T-helper 1 cell treated with Interleukin-12 subunit alpha and Interleukin-12 subunit beta and Interleukin-4 antibody, amounts not matched to agents 30 μg/mL and 1 μg/mL, for 36 hours (primary cell): ENCODE data around the gene C16orf96.

Experiments
- H3K27ac Mint-ChIP-seq: one replicate; pipeline ENCODE4 v1.8.0; 2021; ENCODE audit warnings: mild to moderate bottlenecking, mixed read lengths
- H3K27me3 Mint-ChIP-seq: one replicate; pipeline ENCODE4 v1.8.0; 2021; ENCODE audit warnings: low read depth, mixed read lengths
- H3K36me3 Mint-ChIP-seq: one replicate; pipeline ENCODE4 v1.8.0; 2021; ENCODE audit warnings: low read depth, mixed read lengths
- H3K4me1 Mint-ChIP-seq: one replicate; pipeline ENCODE4 v1.8.0; 2021; ENCODE audit warnings: low read depth, mixed read lengths
- H3K4me3 Mint-ChIP-seq: one replicate; pipeline ENCODE4 v1.8.0; 2021; ENCODE audit warnings: mild to moderate bottlenecking, moderate library complexity, mixed read lengths
- H3K9me3 Mint-ChIP-seq: one replicate; pipeline ENCODE4 v1.8.0; 2021; ENCODE audit warnings: mixed read lengths

The C16orf96 gene

DNA sequence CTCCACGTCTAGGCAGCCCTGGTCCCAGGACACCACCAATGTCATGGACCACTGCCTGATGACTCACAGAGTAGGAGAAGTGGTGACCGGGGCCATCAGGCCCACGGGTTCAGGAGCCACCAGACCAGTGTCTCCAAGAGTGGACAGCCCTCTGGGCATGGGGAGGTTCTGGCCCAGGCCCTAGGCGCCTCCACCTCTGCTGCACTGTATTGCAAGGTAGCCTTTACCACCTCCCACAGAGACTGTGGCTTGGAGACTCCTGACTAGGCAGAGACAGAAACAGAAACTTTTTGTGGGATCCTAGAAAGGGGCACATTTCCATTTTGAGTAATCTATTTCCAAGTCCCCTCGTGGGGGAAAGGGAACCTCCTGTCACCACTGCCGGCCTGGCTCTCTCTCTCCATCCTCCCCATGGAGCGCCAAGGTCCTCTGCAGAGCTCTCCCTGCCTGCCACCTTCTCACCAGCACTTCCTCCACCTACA lies 20.5 kb upstream of the C16orf96 start:
- Mint-ChIP-seq H3K4me3 (peak overlapping the region; percentile 8), H3K4me1 (peaks cover 25% of the 10 kb centered on the region), H3K9me3 (peaks cover 8% of the 10 kb centered on the region), H3K27me3 (peaks cover 11% of the 10 kb centered on the region), H3K27ac (peak overlapping the region; percentile 32), H3K36me3 (peaks cover 26% of the 10 kb centered on the region)

DNA sequence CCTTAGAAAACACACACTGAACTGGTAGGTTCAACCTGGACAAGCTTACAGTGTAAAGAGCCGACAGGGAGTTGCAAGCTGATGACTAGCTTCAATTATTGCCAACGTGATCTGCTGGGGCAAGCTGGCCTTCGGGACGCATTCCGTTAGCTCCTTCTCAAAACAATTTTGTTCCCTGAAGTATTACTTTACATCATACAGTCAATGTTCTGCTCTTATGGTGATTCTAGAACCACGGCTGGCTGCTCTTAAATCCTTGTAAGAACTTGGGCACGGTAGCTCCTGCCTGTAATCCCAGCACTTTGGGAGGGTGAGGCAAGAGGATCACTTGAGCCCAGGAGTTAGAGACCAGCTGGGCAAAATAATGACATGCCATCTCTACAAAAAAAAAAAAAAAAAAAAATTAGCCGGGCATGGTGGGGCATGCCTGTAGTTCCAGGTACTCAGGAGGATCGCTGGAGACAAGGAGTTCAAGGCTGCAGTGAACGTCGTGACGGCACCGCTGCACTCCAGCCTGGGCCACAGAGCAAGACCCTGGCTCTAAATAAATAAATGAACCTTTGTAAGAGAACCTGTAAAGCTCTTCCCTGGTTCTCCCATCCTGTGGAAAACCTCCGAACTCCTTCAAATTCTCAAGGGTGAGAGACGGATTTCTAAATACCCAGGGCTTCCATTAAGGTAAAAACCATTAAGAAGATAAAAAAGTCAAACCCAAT lies 19.6 kb upstream of the C16orf96 start:
- peaks cover 11% of the 10 kb centered on the region for H3K27me3 Mint-ChIP-seq
- no peak overlapping the region for H3K27ac Mint-ChIP-seq
- peaks cover 25% of the 10 kb centered on the region for H3K4me1 Mint-ChIP-seq
- H3K4me3 Mint-ChIP-seq = peak overlapping the region; percentile 76
- H3K36me3 Mint-ChIP-seq = peaks cover 26% of the 10 kb centered on the region
- peaks cover 8% of the 10 kb centered on the region for H3K9me3 Mint-ChIP-seq

DNA sequence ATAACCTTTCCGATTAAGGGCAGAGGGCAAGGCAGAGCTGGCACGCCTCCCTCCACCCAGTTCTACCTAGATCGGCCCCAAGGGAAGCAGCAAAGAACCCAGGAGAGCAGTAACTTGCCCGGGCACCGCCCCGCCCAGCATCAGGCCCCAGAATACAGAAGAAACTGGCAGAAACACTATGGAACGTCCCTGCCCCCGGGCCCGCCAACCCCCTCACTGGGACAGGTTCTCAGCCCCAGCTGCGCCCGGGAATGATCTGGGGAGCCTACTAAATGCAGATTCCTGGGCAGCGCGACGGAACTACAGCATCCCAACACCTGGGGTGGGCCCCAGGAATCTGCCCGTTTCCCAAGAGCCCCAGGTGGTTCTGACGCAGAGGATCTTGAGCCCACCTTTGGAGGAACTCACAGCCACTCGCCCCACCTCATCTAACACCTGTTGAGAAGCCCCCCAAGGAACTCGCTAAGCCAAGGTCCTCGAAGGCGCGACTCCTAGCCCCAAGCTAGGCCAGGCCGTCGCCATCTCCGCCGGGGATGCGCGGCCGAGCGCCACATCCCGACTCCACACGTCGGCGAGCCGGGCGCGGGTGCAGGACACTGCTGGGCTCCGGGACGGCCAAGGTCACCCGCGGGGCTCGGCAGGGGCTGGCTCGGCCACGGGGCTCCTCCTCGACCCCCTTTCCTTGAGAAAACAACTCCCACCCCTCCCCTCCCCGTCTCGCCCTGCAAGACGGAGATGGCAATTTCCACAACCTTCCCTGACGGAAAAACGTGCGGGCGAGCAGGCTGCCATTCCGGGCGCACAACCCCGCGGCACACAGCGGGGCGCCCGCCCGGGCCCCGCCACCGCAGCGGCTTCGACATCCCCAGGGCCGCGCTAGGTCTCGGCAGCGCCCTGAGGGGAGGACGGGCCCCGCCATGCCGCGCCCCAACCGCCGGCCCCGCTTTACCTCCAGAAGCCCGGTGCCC lies 18.5 kb upstream of the C16orf96 start:
- Mint-ChIP-seq H3K27me3 (peaks cover 11% of the 10 kb centered on the region), H3K4me3 (peak overlapping the region; percentile 76), H3K4me1 (peaks cover 25% of the 10 kb centered on the region), H3K27ac (peak overlapping the region; percentile 72), H3K9me3 (peaks cover 8% of the 10 kb centered on the region), H3K36me3 (peaks cover 17% of the 10 kb centered on the region)

- Mint-ChIP-seq H3K4me3 (peak within 1 kb of the TSS; percentile 76), H3K9me3 (peaks cover 8% of the 10 kb centered on the region), H3K4me1 (peaks cover 25% of the 10 kb centered on the region), H3K27me3 (peaks cover 18% of the 10 kb centered on the region), H3K36me3 (peaks cover 13% of the 10 kb centered on the region), H3K27ac (peak within 1 kb of the TSS; percentile 81)
These were observed 17.5 kb upstream of the C16orf96 start, which contains the start of gene CDIP1 for GRCh38 chr16:4538350-4539235. CDIP1 (minus strand) TSS chr16:4538773; CDS start chr16:4514130, 24,643 bp downstream.

DNA sequence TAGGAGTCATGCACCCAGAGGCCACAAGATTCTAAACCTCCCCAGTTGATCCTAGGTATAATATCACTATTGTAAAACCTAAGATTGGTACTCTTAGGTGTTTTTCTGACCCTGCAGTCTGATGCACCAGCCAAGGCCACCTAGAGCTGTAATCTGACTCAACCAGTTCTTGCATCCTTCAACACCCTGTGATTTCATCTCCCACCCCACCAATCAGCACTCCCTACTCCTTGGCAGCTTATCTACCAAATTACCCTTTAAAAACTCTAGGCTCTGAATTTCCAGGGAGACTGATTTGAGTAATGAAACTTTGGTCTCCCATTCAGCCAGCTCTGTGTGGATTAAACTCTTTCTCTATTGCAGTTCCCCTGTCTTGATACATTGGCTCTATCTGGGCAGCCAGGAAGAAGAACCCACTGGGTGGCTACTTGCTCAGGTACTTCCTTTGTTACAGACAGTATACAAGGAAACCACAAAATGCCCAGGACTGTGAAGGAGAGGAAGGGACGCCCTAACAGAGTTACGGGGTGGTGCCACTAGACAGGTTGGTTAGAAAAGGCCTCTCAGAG lies 16.3 kb upstream of the C16orf96 start:
- Mint-ChIP-seq H3K9me3 (peaks cover 8% of the 10 kb centered on the region), H3K27me3 (peaks cover 19% of the 10 kb centered on the region), H3K36me3 (peaks cover 10% of the 10 kb centered on the region), H3K27ac (peak overlapping the region; percentile 41), H3K4me1 (peaks cover 22% of the 10 kb centered on the region), H3K4me3 (no peak overlapping the region)

- H3K9me3 Mint-ChIP-seq = peaks cover 8% of the 10 kb centered on the region
- H3K27me3 Mint-ChIP-seq = peaks cover 23% of the 10 kb centered on the region
- H3K4me1 Mint-ChIP-seq = peaks cover 5% of the 10 kb centered on the region
- H3K4me3 Mint-ChIP-seq = no peak overlapping the region
- peaks cover 5% of the 10 kb centered on the region for H3K36me3 Mint-ChIP-seq
- H3K27ac Mint-ChIP-seq = no peak overlapping the region
These were observed 11.7 kb upstream of the C16orf96 start for GRCh38 chr16:4544473-4544872.

DNA sequence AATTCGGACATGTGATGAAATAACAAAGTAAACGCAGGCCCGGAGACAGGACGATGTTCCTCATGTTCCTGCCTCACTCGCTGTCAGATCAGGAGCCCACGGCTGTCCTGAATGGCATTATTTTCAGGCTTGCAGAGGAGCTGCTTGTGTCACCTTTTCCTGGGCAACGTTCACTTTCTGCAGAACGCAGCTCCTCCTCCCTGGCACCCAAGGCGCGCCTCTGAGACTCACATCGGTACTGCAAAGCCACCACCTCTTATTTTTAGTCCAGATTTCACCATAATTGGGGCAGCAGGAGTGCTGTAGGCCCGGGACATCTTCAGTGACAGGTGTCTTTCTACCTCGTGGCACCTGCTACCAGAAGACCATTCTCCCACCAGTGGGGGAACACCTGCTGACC lies 8.0 kb upstream of the C16orf96 start:
- H3K4me3 Mint-ChIP-seq = no peak overlapping the region

DNA sequence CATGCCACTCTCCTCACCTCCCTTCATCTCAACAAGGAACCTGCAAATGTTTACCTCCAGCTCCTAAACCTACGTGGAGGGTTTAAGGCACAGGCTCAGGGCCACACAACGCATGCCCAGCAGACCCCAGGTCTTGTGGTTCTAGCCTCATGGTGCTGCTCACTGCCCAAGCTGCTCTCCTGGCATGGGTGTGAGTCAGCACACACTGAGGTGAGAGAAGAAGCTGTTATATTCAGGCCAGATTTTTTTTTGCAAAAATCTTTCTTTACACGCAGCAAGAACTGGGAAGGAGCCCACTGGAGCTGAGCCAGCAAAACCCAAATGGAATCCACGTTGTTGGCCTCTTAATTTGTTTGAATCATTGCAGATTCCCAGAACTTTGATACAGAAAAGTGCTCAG lies 5.5 kb upstream of the C16orf96 start:
- H3K27ac Mint-ChIP-seq = no peak overlapping the region
- no peak overlapping the region for H3K4me3 Mint-ChIP-seq
- H3K9me3 Mint-ChIP-seq = no peaks in the 10 kb centered on the region
- no peaks in the 10 kb centered on the region for H3K36me3 Mint-ChIP-seq
- H3K27me3 Mint-ChIP-seq = peaks cover 2% of the 10 kb centered on the region
- peaks cover 4% of the 10 kb centered on the region for H3K4me1 Mint-ChIP-seq

More for the DNA sequence above, 8.0 kb upstream of the C16orf96 start:
- Mint-ChIP-seq H3K36me3 (no peaks in the 10 kb centered on the region), H3K4me1 (peaks cover 4% of the 10 kb centered on the region), H3K27ac (no peak overlapping the region), H3K27me3 (peaks cover 13% of the 10 kb centered on the region), H3K9me3 (no peaks in the 10 kb centered on the region)

DNA sequence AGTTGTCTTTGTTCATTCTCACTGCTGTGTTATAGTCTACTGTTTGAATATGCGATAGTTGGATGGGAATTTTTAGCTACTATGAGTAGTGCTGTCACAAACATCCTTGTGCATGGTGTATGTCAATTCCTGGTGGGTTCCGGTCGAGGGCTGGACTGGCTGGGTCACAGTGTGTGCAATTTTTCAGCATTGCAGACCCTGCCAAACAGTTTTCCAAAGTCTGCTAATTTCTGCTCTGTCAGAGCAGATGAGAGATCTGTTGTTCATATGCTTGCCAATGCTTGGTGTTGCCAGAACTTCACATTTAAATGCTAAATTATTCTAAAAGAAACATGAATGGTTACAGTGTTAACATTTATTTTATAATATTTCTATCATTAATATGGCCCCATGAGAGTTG lies 3.6 kb upstream of the C16orf96 start:
- peaks cover 4% of the 10 kb centered on the region for H3K4me1 Mint-ChIP-seq
- no peaks in the 10 kb centered on the region for H3K27me3 Mint-ChIP-seq
- H3K36me3 Mint-ChIP-seq = no peaks in the 10 kb centered on the region
- no peaks in the 10 kb centered on the region for H3K9me3 Mint-ChIP-seq
- H3K4me3 Mint-ChIP-seq = no peak overlapping the region
- no peak overlapping the region for H3K27ac Mint-ChIP-seq

DNA sequence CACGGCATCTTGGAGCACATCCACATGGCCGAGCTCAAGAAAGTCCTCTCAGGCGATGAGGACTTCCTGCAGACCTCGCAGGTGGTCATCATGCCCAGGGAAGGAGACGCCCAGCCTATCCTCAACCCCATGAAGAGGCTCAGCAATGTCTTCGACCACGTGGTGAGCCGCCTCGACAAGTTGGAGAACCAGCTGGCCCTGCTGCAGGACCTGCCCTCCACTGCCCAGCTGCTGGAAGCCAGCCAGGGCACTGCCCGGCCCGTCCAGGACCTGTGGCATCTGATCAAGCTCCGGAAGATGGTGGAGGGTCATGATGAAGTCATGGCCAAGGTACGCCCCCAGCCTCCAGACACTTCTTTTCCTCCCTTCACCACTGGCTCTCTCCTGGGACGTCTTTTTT lies 440 bp downstream of the C16orf96 start:
- Mint-ChIP-seq H3K4me3 (no peak overlapping the region), H3K4me1 (no peaks in the 10 kb centered on the region), H3K9me3 (no peaks in the 10 kb centered on the region), H3K27me3 (peaks cover 5% of the 10 kb centered on the region), H3K27ac (no peak overlapping the region), H3K36me3 (no peaks in the 10 kb centered on the region)

GRCh38 chr16:4557973-4558372 lies 1.8 kb downstream of the C16orf96 start:
- Mint-ChIP-seq H3K36me3 (no peaks in the 10 kb centered on the region), H3K27ac (no peak overlapping the region), H3K4me1 (no peaks in the 10 kb centered on the region), H3K4me3 (no peak overlapping the region), H3K27me3 (peaks cover 5% of the 10 kb centered on the region), H3K9me3 (no peaks in the 10 kb centered on the region)

DNA sequence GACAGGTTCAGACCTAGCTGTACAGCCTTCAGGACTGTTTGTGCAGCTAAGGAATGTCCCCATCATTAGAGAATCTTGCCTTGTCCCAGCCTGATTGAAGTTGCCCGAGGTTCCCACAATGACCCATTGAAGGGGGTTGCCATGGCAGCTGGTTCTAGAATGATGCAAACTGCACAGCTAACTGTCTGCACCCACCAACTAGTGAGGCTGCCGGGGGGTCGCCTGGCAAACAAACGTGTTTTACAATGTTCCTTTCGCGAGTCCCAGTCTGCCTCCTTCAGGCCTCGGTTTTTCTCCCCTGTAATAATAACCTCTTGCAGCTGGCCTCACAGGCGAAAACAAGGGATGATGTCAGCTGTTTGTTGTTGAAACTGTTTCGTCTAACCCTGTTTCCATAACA lies 5.5 kb downstream of the C16orf96 start:
- no peaks in the 10 kb centered on the region for H3K9me3 Mint-ChIP-seq
- H3K27ac Mint-ChIP-seq = no peak overlapping the region
- H3K36me3 Mint-ChIP-seq = no peaks in the 10 kb centered on the region
- peaks cover 12% of the 10 kb centered on the region for H3K27me3 Mint-ChIP-seq
- H3K4me3 Mint-ChIP-seq = no peak overlapping the region
- H3K4me1 Mint-ChIP-seq = no peaks in the 10 kb centered on the region

GRCh38 chr16:4564661-4565267 lies 8.6 kb downstream of the C16orf96 start:
- no peaks in the 10 kb centered on the region for H3K9me3 Mint-ChIP-seq
- no peaks in the 10 kb centered on the region for H3K4me1 Mint-ChIP-seq
- H3K4me3 Mint-ChIP-seq = no peak overlapping the region
- no peaks in the 10 kb centered on the region for H3K36me3 Mint-ChIP-seq
- H3K27me3 Mint-ChIP-seq = peaks cover 12% of the 10 kb centered on the region
- H3K27ac Mint-ChIP-seq = no peak overlapping the region
